Duodenal mucosa (tissue), 2 donors: Measurements from ENCODE around the gene RPL29.

Source experiments
- H3K27ac ChIP-seq: one replicate; pipeline ENCODE4 v1.7.0; 2013; ENCODE audit warnings: low read depth, low read length
- H3K27me3 ChIP-seq, 2 donors: one replicate each; pipeline ENCODE4 v1.7.0; 2013; ENCODE audit warnings: low read length in 2 of 2, control low read depth in 1 of 2; ENCODE audit not compliant: insufficient read depth in 2 of 2, control insufficient read depth in 1 of 2
- H3K36me3 ChIP-seq, 2 donors: one replicate each; pipeline ENCODE4 v1.7.0; 2013; ENCODE audit warnings: low read length in 2 of 2, control low read depth in 1 of 2; ENCODE audit not compliant: insufficient read depth in 2 of 2, control insufficient read depth in 1 of 2
- H3K4me1 ChIP-seq, 2 donors: one replicate each; pipeline ENCODE4 v1.7.0; 2013; ENCODE audit warnings: low read length in 2 of 2, control low read depth in 1 of 2; ENCODE audit not compliant: insufficient read depth in 2 of 2, control insufficient read depth in 1 of 2
- H3K4me3 ChIP-seq, 2 donors: one replicate each; pipeline ENCODE4 v1.7.0; 2013; ENCODE audit warnings: low read length in 2 of 2, low read depth in 1 of 2
- H3K9ac ChIP-seq, 2 donors: one replicate each; pipeline ENCODE4 v1.7.0; 2013; ENCODE audit warnings: low read length in 2 of 2, low read depth in 1 of 2
- H3K9me3 ChIP-seq, 2 donors: one replicate each; pipeline ENCODE4 v1.7.0; 2013; ENCODE audit warnings: low read length in 2 of 2, control low read depth in 1 of 2; ENCODE audit not compliant: control insufficient read depth in 1 of 2

The RPL29 gene

GRCh38 chr3:52006820-52007133, 11.1 kb upstream of the RPL29 start:
- H3K27me3 ChIP-seq = no peaks in the 10 kb centered on the region
- peaks cover 9 to 16% of the 10 kb centered on the region in 2 donors for H3K4me1 ChIP-seq
- no peak overlapping the region for H3K27ac ChIP-seq
- no peaks in the 10 kb centered on the region for H3K9me3 ChIP-seq
- no peak overlapping the region for H3K9ac ChIP-seq
- no peaks in the 10 kb centered on the region for H3K36me3 ChIP-seq
- no peak overlapping the region for H3K4me3 ChIP-seq

GRCh38 chr3:52006017-52006819, 10.5 kb upstream of the RPL29 start:
- H3K9ac ChIP-seq = peak overlapping the region in 1 of 2 donors; percentile 13
- no peak overlapping the region for H3K27ac ChIP-seq
- peaks cover 9 to 16% of the 10 kb centered on the region in 2 donors for H3K4me1 ChIP-seq
- H3K27me3 ChIP-seq = no peaks in the 10 kb centered on the region
- no peaks in the 10 kb centered on the region for H3K36me3 ChIP-seq
- H3K9me3 ChIP-seq = no peaks in the 10 kb centered on the region
- peak overlapping the region in 1 of 2 donors; percentile 13 for H3K4me3 ChIP-seq

DNA sequence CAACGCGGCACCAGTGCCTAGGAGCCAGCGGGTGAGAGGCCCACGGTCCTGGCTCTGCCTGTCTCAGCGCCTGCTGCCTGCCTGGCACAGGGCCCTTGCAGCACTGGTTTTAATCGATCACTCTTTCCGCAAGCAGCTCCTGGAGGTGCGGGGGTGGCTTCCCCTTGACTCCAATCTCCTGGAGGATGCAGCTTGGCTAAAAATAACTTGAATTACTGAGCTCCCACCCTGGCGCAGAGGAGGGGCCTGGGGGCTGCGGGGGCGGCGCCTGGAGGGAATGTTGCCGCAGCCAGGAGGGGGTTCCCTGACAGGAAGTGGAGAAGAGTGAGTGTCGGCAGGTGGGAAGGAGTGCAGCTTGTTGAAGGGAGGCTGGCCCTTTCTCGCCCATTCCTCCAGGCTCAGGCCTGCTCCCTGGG, 9.9 kb upstream of the RPL29 start:
- Histone ChIP-seq H3K36me3 (no peaks in the 10 kb centered on the region), H3K9ac (peak overlapping the region in 1 of 2 donors; percentile 13), H3K4me3 (peak overlapping the region in 1 of 2 donors; percentile 13), H3K4me1 (peaks cover 9 to 16% of the 10 kb centered on the region in 2 donors), H3K9me3 (no peaks in the 10 kb centered on the region), H3K27me3 (no peaks in the 10 kb centered on the region), H3K27ac (no peak overlapping the region)

DNA sequence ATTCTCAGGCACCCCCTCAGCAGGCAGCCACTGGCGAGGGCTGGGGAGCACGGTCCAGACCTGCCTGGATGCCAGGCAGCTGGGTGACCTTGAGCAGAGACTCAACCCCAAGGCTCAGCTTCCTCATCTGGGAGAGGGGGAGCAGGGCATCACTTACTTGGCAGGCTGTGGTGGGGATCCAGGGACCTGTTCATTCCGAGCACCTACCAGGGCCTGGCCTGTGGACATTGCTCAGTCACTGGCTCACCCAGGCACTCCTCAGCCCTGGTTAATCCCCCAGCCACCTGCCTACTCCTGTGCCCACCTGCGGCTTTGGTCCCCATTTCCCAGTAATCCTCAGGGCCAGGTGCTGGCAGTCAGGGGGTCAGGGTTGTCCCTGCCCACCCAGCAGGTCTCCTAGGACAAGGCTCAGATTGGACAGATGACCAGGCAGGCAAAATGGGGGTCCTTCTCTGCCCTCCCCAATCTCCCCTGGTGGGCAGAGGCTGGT, 9.3 kb upstream of the RPL29 start:
- no peak overlapping the region for H3K27ac ChIP-seq
- no peak overlapping the region for H3K9ac ChIP-seq
- no peak overlapping the region for H3K4me3 ChIP-seq
- peaks cover 9 to 16% of the 10 kb centered on the region in 2 donors for H3K4me1 ChIP-seq
- no peaks in the 10 kb centered on the region for H3K36me3 ChIP-seq
- no peaks in the 10 kb centered on the region for H3K9me3 ChIP-seq
- H3K27me3 ChIP-seq = no peaks in the 10 kb centered on the region

DNA sequence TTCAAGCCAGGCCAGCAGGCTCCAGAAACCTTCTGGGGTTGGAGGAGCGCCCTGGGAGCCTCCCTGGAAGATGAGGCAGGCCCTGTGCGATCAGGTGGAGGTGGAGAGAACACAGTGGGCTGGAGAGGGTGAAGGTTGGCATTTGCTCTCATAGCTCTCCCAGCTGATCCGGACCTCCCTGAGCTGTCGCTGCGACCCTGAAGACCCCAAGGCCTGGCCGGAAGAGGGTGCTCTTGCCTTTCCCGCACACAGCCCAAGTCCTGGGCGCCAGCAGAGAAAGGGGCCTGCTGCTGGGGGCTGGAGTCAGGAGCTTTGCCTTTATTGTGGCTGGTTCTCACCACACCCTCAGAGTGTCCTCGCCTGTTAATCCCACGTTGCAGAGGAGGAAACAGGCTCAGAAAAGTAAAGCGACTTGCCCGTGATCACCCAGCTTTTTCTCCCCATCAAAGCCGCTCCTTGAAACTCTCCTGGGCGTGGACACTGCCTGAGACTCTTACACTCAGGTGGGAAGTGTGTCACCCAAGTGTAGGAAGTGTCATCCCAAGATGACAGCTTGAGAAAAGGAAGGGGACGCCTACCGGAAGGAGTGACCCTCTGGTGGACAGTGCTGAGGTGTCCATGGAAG, 8.6 kb upstream of the RPL29 start:
- H3K9ac ChIP-seq = no peak overlapping the region
- no peak overlapping the region for H3K4me3 ChIP-seq
- H3K36me3 ChIP-seq = no peaks in the 10 kb centered on the region
- no peaks in the 10 kb centered on the region for H3K9me3 ChIP-seq
- H3K27ac ChIP-seq = no peak overlapping the region
- H3K4me1 ChIP-seq = peaks cover 9 to 16% of the 10 kb centered on the region in 2 donors
- no peaks in the 10 kb centered on the region for H3K27me3 ChIP-seq

DNA sequence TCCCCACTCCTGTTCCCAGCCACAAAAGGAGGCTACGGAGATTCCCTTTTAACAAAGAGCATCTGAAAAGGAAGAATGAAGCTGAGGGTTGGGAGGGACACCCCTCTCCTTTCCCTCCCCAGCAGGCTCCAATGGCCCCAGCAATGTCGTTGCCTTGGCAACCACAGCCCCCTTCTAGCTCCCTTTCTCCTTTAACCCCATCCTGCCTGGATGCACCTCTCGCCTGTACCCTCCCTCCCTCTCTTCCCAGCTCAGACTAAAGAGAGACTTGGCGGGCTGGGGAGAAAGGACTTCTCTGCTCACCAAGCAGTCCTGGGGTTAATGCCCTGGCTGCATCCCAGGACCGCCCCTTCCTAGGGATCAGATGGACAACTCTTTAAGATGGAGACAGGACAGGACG, 7.1 kb upstream of the RPL29 start:
- H3K4me1 ChIP-seq = peaks cover 9 to 16% of the 10 kb centered on the region in 2 donors
- no peak overlapping the region for H3K4me3 ChIP-seq
- H3K36me3 ChIP-seq = no peaks in the 10 kb centered on the region
- H3K27ac ChIP-seq = no peak overlapping the region
- H3K27me3 ChIP-seq = no peaks in the 10 kb centered on the region
- no peak overlapping the region for H3K9ac ChIP-seq
- no peaks in the 10 kb centered on the region for H3K9me3 ChIP-seq

DNA sequence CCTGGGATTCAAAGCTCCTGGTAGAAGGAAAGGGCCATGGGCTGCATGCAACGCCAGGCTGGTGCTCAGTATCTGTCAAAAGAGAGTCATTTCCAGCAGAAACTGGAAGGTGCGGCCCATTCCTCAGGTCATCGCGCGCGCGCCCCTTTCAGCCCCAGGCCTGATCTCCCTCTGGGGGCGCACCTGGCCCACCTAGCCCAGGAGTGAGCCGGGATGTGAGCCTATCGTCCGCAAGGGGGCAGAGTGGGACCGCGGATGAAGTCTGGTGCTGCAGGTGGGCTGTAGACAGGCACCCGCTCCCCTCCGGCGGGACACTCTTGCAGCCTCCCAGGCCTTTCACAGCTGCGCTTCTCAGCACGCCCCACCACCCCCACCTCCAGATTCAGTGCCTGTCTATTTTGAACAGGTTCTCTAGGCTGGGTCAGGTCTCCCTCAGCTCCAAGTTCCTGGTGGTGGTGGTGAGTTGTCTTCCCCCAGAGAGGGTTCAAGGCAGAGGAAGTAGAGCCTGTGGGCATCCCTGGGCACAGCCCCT, 5.8 kb upstream of the RPL29 start:
- Histone ChIP-seq H3K4me3 (no peak overlapping the region), H3K27ac (no peak overlapping the region)

GRCh38 chr3:51999846-52000245, 4.2 kb upstream of the RPL29 start:
- H3K9me3 ChIP-seq = no peaks in the 10 kb centered on the region
- no peak overlapping the region for H3K4me3 ChIP-seq
- H3K27me3 ChIP-seq = no peaks in the 10 kb centered on the region
- peaks cover 4 to 5% of the 10 kb centered on the region in 2 donors for H3K4me1 ChIP-seq
- H3K36me3 ChIP-seq = peaks cover 0 to 1% of the 10 kb centered on the region in 2 donors
- no peak overlapping the region for H3K27ac ChIP-seq
- no peak overlapping the region for H3K9ac ChIP-seq

More for the DNA sequence above, 5.8 kb upstream of the RPL29 start:
- H3K9ac ChIP-seq = no peak overlapping the region
- H3K9me3 ChIP-seq = no peaks in the 10 kb centered on the region
- H3K27me3 ChIP-seq = no peaks in the 10 kb centered on the region
- H3K4me1 ChIP-seq = peaks cover 9 to 12% of the 10 kb centered on the region in 2 donors
- H3K36me3 ChIP-seq = no peaks in the 10 kb centered on the region

DNA sequence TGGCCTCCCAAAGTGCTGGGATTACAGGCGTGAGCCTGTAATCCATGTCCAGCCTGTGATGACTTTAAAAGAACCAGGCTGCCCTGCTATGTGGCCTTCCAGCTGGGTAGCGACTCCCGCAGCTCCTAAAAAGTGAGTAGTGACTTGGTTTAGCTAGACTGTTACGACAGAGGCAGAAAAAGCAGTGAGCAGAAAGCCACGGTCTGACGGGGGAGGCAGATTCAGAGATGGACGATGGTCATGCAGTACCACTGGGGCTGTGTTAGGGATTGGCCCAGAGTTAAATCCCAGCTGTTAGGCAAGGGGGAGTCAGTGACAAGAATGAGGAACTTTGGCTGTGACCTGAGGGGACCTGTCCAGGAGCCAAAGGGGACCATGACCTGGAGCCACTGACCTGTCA, 3.1 kb upstream of the RPL29 start:
- Histone ChIP-seq H3K9me3 (no peaks in the 10 kb centered on the region), H3K27ac (no peak overlapping the region), H3K9ac (no peak overlapping the region), H3K4me1 (peaks cover 15% of the 10 kb centered on the region in 2 donors), H3K36me3 (peaks cover 9 to 12% of the 10 kb centered on the region in 2 donors), H3K27me3 (no peaks in the 10 kb centered on the region), H3K4me3 (no peak overlapping the region)

- H3K27ac ChIP-seq = no peak overlapping the region
- H3K36me3 ChIP-seq = peaks cover 13 to 18% of the 10 kb centered on the region in 2 donors
These were observed 2.4 kb upstream of the RPL29 start for GRCh38 chr3:51997935-51998596.

More at GRCh38 chr3:51997935-51998596, 2.4 kb upstream of the RPL29 start:
- peaks cover 16 to 19% of the 10 kb centered on the region in 2 donors for H3K4me1 ChIP-seq
- no peaks in the 10 kb centered on the region for H3K9me3 ChIP-seq
- H3K9ac ChIP-seq = no peak overlapping the region
- no peak overlapping the region for H3K4me3 ChIP-seq
- H3K27me3 ChIP-seq = no peaks in the 10 kb centered on the region
